A673 (cell line): ENCODE results near the gene IL36G. TPM values are rescaled to one million over a fixed set of nuclear protein-coding genes. Genes with fewer than 3 reads are reported as not detected.
"Not testable (repeated sequence)": the region's sequence is repeated elsewhere in the genome, so short reads cannot be mapped to it uniquely, and the experiment has no call there.

Experiments used
- Bru-seq: library from RNA; stranded (reverse); fragments of 400-500 nt; gene quantifications from one replicate; lab custom pipeline; 2021; lab: Mats Ljungman, UMichigan
- BruChase-seq, 2 experiments: library from RNA; stranded (reverse); fragments of 400-500 nt; gene quantifications; one replicate each; lab custom pipeline; 2021; lab: Mats Ljungman, UMichigan
- BruUV-seq: library from RNA; stranded (reverse); fragments of 400-500 nt; replicated peaks from 2 replicates; lab custom pipeline; 2021; lab: Mats Ljungman, UMichigan
- CTCF ChIA-PET: fragments of 300-600 bp; sonication (Branson Sonifier 250); formaldehyde crosslinking; loops from one replicate; lab custom pipeline; 2022; ENCODE audit warnings: antibody characterized with exemption; lab: Charles Lee
- POLR2A ChIA-PET: fragments of 300-600 bp; sonication (Branson Sonifier 250); formaldehyde crosslinking; loops from one replicate; lab custom pipeline; 2022; ENCODE audit warnings: antibody characterized with exemption; ENCODE audit not compliant: low non-redundant PET; lab: Charles Lee
- DNase-seq: peaks from one replicate; pipeline ENCODE4 v3.0.0-alpha.2; 2015; ENCODE audit warnings: low spot score
- H3K27ac ChIP-seq: fragments of 200-600 bp; sonication (generic); 2 replicates; pipeline ENCODE4 v1.5.1; 2016; ENCODE audit warnings: mixed run types, low read depth, mild to moderate bottlenecking, mixed read lengths, antibody characterized with exemption, low read length; ENCODE audit not compliant: poor library complexity, severe bottlenecking
- H3K27me3 ChIP-seq: fragments of 200-600 bp; sonication (generic); replicated peaks from 2 replicates; pipeline ENCODE4 v1.6.1; 2017; ENCODE audit warnings: mixed run types, low read depth, mild to moderate bottlenecking, mixed read lengths, antibody characterized with exemption, low read length; ENCODE audit not compliant: insufficient read depth, poor library complexity
- H3K36me3 ChIP-seq: fragments of 200-600 bp; sonication (generic); 2 replicates; pipeline ENCODE4 v1.6.1; 2016; ENCODE audit warnings: mixed run types, mild to moderate bottlenecking, mixed read lengths, antibody characterized with exemption, low read length; ENCODE audit not compliant: insufficient read depth, poor library complexity, severe bottlenecking
- H3K4me1 ChIP-seq: fragments of 200-600 bp; sonication (generic); 2 replicates; pipeline ENCODE4 v1.6.1; 2017; ENCODE audit warnings: mixed run types, mild to moderate bottlenecking, mixed read lengths, antibody characterized with exemption, low read length; ENCODE audit not compliant: insufficient read depth, poor library complexity, severe bottlenecking
- H3K4me3 ChIP-seq: fragments of 200-600 bp; sonication (generic); 2 replicates; pipeline ENCODE4 v1.5.1; 2016; ENCODE audit warnings: low read depth, mixed run types, mild to moderate bottlenecking, mixed read lengths, low read length; ENCODE audit not compliant: poor library complexity, severe bottlenecking
- H3K9me3 ChIP-seq: fragments of 200-600 bp; sonication (generic); 2 replicates; pipeline ENCODE4 v1.6.1; 2016; ENCODE audit warnings: mixed run types, low read depth, mild to moderate bottlenecking, mixed read lengths, antibody characterized with exemption, low read length; ENCODE audit not compliant: poor library complexity, severe bottlenecking
- EZH2 ChIP-seq: fragments of 200-600 bp; sonication (generic); IDR thresholded peaks from 2 replicates; pipeline ENCODE4 v1.6.1; 2017; ENCODE audit warnings: borderline replicate concordance, low read depth, mild to moderate bottlenecking, mixed read lengths, antibody characterized with exemption, low read length; ENCODE audit not compliant: poor library complexity, severe bottlenecking
- intact Hi-C: fragments of 100-400 bp; cut with micrococcal nuclease; formaldehyde crosslinking; loops from one replicate; pipeline ENCODE4 v1.10.0; 2022; ENCODE audit not compliant: unreplicated experiment
- long read RNA-seq: library from polyadenylated mRNA; stranded (forward); transcript quantifications from one replicate; pipeline ENCODE4 v2.0.0, GENCODE V29; 2022
- total RNA-seq: library from RNA; stranded (reverse); gene quantifications from 2 replicates; pipeline ENCODE4 v1.2.3, GENCODE V29; 2021
- TF ChIP-seq, protein P1 (sequence below): fragments of 300-800, 200-600 bp; sonication (generic); conservative IDR thresholded peaks from 2 replicates; pipeline ENCODE4 v1.5.1; 2017; ENCODE audit warnings: low read depth, mild to moderate bottlenecking, antibody characterized with exemption, low read length, moderate library complexity, mixed read lengths

IL36G gene
- total RNA-seq (not detected in 2 replicates), Bru-seq, nascent RNA (percentile 10 among the genes with signal in this experiment), BruChase-seq, experiment 1, labeled RNA remaining after a 2-hour chase (percentile 14 among the genes with signal in this experiment), BruChase-seq, experiment 2, labeled RNA remaining after a 6-hour chase (not detected)
- long read RNA-seq = 0 reads

DNA sequence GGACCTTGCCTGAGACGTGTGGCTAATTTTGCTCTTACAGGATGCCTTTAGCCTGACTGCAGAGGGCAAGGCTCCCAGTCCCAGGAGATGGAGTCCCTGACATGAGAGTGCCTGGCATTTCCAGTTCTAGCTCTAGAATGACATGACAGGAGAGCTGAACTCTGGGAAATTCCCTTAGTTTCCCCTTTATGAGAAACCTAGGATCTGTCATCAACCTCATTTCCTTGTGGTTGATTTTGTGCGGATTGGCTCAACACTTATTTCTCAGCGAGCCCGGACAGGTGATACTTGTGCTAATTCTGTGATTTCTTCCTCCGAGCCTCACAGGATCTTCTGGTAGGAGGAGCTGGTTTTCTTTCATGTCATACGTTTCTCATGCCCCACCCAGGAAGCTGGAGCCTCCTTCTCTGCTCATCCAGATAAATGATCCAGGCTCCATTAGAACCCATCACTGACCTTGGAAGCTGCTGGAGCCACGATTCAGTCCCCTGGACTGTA, at the start of gene IL36G:
Gene IL36G, plus strand, starts transcription at position 448 of the 498 bp plus-strand sequence. CDS start 633 bp downstream, outside the sequence.
- no peaks in the 10 kb centered on the region for H3K36me3 ChIP-seq
- ChIA-PET CTCF (no interaction called here), POLR2A (no interaction called here)
- no peaks in the 10 kb centered on the region for H3K9me3 ChIP-seq
- DNase-seq = no peak
- no TSS peak for BruUV-seq
- peaks cover 36% of the 10 kb centered on the region for H3K27me3 ChIP-seq
- intact Hi-C loops = no loop called here
- H3K4me1 ChIP-seq = no peaks in the 10 kb centered on the region
- H3K4me3 ChIP-seq = no peak within 1 kb of the TSS
- TF ChIP-seq, protein P1, sequence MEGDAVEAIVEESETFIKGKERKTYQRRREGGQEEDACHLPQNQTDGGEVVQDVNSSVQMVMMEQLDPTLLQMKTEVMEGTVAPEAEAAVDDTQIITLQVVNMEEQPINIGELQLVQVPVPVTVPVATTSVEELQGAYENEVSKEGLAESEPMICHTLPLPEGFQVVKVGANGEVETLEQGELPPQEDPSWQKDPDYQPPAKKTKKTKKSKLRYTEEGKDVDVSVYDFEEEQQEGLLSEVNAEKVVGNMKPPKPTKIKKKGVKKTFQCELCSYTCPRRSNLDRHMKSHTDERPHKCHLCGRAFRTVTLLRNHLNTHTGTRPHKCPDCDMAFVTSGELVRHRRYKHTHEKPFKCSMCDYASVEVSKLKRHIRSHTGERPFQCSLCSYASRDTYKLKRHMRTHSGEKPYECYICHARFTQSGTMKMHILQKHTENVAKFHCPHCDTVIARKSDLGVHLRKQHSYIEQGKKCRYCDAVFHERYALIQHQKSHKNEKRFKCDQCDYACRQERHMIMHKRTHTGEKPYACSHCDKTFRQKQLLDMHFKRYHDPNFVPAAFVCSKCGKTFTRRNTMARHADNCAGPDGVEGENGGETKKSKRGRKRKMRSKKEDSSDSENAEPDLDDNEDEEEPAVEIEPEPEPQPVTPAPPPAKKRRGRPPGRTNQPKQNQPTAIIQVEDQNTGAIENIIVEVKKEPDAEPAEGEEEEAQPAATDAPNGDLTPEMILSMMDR = no peak
- no peak for TF ChIP-seq EZH2
- H3K27ac ChIP-seq = no peak within 1 kb of the TSS

DNA sequence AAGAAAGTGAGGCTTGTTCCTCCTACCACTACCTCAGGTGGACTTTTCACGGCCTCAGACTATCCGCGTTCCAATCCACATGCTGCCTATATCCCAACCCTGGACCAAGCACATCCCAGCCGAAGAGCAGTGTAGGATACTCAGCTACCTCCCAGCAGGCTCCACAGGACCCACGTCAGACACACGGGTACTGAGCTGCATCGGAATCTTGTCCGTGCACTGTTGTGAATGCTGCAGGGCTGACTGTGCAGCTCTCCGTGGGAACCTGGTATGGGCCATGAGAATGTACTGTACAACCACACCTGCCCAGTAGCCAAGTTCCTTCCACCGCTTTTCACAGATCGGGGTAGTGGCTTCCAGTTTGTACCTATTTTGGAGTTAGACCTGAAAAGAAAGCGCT, 44.5 kb upstream of the IL36G start:
- no peaks in the 10 kb centered on the region for H3K36me3 ChIP-seq
- no peaks in the 10 kb centered on the region for H3K4me1 ChIP-seq
- H3K4me3 ChIP-seq = no peak overlapping the region
- H3K27me3 ChIP-seq = no peaks in the 10 kb centered on the region
- BruUV-seq = no TSS peak
- ChIA-PET CTCF (no interaction called here), POLR2A (no interaction called here)
- TF ChIP-seq EZH2 = no peak
- TF ChIP-seq, protein P1 = no peak
- no peaks in the 10 kb centered on the region for H3K9me3 ChIP-seq
- no peak overlapping the region for H3K27ac ChIP-seq
- DNase-seq = no peak
- intact Hi-C loops = no loop called here

DNA sequence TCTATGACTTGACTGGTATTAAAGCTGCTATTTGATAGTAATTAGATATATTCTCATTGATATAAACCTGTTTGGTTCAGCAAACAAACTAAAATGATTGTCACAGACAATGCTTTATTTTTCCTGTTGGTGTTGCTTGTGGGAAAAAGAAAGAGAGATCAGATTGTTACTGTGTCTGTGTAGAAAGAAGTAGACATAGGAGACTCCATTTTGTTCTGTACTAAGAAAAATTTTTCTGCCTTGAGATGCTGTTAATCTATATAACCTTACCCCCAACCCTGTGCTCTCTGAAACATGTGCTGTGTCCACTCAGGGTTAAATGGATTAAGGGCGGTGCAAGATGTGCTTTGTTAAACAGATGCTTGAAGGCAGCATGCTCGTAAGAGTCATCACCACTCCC, 43.7 kb upstream of the IL36G start:
- BruUV-seq, H3K36me3 ChIP-seq, H3K9me3 ChIP-seq, POLR2A ChIA-PET, H3K4me1 ChIP-seq, H3K27ac ChIP-seq, intact Hi-C loops, H3K4me3 ChIP-seq, H3K27me3 ChIP-seq, CTCF ChIA-PET, DNase-seq: not testable (repeated sequence)

DNA sequence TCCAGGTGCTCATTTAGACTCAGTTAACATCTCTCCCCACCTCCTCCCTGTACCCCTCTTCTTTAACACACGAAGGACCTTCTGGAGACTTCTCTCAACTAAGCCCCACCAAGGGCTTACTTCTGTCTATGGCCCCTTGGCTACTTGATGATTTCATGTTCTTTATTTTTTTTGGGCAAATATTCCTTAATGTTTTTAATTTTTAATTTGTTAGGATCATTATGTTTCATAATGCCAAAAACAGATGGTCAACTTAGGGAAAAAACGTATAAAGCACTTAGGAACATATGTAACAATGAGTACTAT, 40.9 kb upstream of the IL36G start:
- H3K36me3 ChIP-seq = no peaks in the 10 kb centered on the region
- H3K4me3 ChIP-seq = no peak overlapping the region
- H3K4me1 ChIP-seq = no peaks in the 10 kb centered on the region
- H3K9me3 ChIP-seq = no peaks in the 10 kb centered on the region
- ChIA-PET CTCF (no interaction called here), POLR2A (no interaction called here)
- H3K27me3 ChIP-seq = no peaks in the 10 kb centered on the region
- no peak for DNase-seq
- TF ChIP-seq, protein P1 = no peak
- TF ChIP-seq EZH2 = no peak
- no TSS peak for BruUV-seq
- intact Hi-C loops = no loop called here
- H3K27ac ChIP-seq = no peak overlapping the region
